Measurements from ENCODE around the gene KRTAP10-11.

DNA sequence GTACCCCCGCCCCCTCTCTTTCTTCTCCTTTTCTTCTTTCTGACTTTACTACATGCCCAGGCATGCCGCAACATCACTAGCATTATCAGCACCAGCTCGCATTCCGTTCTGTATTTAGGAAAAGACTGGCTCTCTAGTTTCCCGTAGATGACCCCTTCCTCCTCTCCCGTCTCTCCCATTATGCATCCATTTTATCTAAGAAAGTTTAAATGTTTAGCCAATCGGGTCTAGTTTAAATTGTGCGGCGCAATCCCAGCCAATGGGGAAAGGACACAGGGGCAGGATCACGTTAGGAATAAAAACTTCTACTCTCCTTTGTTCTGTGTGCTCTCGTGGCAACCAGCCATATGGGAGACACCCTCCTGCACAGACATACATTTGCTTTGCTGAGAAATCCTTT, 48.2 kb upstream of the KRTAP10-11 start:
- TF ChIP-seq, protein P1, sequence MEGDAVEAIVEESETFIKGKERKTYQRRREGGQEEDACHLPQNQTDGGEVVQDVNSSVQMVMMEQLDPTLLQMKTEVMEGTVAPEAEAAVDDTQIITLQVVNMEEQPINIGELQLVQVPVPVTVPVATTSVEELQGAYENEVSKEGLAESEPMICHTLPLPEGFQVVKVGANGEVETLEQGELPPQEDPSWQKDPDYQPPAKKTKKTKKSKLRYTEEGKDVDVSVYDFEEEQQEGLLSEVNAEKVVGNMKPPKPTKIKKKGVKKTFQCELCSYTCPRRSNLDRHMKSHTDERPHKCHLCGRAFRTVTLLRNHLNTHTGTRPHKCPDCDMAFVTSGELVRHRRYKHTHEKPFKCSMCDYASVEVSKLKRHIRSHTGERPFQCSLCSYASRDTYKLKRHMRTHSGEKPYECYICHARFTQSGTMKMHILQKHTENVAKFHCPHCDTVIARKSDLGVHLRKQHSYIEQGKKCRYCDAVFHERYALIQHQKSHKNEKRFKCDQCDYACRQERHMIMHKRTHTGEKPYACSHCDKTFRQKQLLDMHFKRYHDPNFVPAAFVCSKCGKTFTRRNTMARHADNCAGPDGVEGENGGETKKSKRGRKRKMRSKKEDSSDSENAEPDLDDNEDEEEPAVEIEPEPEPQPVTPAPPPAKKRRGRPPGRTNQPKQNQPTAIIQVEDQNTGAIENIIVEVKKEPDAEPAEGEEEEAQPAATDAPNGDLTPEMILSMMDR (IDR thresholded peaks at IDR 0.05): no peak
- no peak for TF ChIP-seq POLR2A (IDR thresholded peaks at IDR 0.05)
